ENCODE data around the gene BRD3OS.
A peak's percentile ranks its signal among the peaks of the same experiment; 100 is the strongest.

The BRD3OS gene

DNA sequence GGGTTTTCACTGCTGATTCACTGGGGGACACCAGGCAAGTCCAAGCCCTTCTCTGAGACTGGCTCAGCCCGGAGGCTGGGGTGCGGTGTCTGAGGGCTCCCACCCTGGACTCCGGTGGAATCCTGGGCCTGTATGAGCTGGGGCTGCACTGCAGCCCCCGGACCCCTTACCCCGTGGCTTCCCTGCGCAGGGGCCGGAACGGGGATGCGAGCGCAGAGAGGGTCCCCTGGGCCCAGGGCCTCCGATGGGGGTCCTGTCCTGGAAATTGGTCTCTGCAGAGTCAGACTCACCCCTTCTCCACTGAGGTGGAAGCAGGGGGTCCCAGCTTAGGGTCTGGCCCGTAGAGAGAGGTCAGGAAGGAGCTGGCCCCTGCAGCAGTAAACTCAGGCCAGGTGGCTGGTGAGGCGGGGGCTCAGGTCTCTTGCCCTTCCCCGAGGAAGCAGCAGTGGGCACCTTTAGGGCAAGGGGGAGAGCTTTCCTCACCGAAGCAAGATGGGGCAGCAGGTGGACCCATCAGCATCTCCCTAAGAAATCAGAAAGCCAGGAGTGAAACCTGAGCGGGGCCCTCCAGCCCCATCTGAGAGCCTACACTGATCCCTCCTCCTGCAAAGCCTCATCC lies 31.5 kb upstream of the BRD3OS start:
- no peak overlapping the region for H3K27ac Mint-ChIP-seq
- no peaks in the 10 kb centered on the region for H3K4me1 Mint-ChIP-seq (ENCODE audit: low read depth)
- H3K4me3 Mint-ChIP-seq, result peak overlapping the region; percentile 57
- H3K27me3 Mint-ChIP-seq (ENCODE audit: low read depth), result peaks cover 27% of the 10 kb centered on the region
- H3K9me3 Mint-ChIP-seq, result no peaks in the 10 kb centered on the region
- no peaks in the 10 kb centered on the region for H3K36me3 Mint-ChIP-seq (ENCODE audit: low read depth)

DNA sequence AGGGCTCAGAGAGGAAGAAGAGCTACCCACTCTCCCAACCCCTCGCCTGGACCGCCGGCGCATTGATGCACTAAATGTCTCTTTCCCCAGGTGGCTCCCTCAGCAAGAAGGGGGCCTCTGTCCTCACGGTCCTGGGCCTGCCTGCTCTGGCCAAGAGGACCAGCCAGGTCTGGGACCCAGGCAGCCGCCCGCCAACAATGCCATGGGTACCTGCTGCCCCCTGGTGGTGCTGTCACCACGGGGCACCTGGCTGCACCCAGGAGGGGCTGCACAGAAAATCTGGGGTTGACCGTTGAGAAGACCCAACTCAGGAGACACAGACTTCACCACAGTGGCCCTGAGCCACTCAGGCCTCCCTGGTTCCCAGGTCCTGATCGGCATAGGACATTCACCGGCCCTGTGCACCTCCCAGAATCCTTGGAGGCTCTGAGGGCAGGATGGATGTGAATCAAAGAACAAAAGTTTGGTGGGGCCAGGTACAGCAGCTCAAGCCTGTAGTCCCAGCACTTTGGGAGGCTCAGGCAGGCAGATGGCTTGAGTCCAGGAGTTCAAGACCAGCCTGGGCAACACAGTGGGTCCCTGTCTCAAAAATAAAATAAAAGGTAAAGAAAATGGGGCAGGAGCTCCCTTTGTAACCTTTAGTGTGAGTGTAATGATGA lies 30.8 kb upstream of the BRD3OS start:
- no peak overlapping the region for H3K27ac Mint-ChIP-seq
- H3K36me3 Mint-ChIP-seq (ENCODE audit: low read depth), result no peaks in the 10 kb centered on the region
- H3K9me3 Mint-ChIP-seq, result no peaks in the 10 kb centered on the region
- peaks cover 25% of the 10 kb centered on the region for H3K27me3 Mint-ChIP-seq (ENCODE audit: low read depth)
- H3K4me1 Mint-ChIP-seq (ENCODE audit: low read depth), result no peaks in the 10 kb centered on the region
- peak overlapping the region; percentile 57 for H3K4me3 Mint-ChIP-seq

DNA sequence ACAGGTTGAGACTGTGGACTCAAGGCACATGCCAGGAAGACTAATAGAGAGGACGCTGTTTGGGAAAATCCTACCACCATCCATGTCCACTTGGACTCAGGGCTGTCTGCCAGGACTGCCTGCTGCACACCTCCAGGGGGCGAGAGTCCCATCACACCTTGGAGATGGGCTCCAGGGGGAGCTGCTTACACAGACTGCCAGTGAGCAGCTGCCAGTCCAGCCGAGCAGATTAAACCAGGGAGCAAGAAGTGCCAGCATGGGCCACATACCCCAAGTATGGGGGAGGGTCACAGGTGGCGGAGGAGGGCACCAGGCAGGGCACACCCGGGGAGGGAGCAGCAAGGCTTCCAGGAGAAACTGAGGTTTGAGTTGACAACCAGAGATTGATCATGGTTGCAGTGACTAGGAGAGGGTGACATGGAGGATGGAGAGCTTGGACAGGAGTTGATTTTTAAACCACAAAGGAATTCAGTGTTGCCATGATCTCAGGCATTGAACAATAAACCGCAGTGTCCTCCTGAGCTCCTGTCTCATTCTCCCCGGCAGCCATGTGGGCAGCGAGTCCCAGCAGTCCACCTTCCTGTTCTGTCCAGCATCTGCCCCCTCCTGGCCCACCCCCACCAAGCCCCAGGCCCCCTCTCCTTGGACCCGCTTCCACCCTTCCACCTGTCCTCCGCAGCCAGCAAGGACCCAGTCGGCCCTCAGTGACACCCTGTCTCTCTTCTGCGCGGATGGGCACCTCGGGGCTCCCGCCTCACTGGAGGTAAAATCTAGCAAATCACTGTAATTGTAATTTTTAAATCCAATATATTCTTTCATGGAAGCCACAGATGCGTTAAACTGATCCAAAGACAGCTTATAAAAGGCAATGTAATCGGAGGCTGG lies 30.0 kb upstream of the BRD3OS start:
- Mint-ChIP-seq H3K36me3 (ENCODE audit: low read depth) (no peaks in the 10 kb centered on the region), H3K27me3 (ENCODE audit: low read depth) (peaks cover 18% of the 10 kb centered on the region), H3K4me3 (no peak overlapping the region), H3K4me1 (ENCODE audit: low read depth) (no peaks in the 10 kb centered on the region), H3K27ac (no peak overlapping the region), H3K9me3 (no peaks in the 10 kb centered on the region)

DNA sequence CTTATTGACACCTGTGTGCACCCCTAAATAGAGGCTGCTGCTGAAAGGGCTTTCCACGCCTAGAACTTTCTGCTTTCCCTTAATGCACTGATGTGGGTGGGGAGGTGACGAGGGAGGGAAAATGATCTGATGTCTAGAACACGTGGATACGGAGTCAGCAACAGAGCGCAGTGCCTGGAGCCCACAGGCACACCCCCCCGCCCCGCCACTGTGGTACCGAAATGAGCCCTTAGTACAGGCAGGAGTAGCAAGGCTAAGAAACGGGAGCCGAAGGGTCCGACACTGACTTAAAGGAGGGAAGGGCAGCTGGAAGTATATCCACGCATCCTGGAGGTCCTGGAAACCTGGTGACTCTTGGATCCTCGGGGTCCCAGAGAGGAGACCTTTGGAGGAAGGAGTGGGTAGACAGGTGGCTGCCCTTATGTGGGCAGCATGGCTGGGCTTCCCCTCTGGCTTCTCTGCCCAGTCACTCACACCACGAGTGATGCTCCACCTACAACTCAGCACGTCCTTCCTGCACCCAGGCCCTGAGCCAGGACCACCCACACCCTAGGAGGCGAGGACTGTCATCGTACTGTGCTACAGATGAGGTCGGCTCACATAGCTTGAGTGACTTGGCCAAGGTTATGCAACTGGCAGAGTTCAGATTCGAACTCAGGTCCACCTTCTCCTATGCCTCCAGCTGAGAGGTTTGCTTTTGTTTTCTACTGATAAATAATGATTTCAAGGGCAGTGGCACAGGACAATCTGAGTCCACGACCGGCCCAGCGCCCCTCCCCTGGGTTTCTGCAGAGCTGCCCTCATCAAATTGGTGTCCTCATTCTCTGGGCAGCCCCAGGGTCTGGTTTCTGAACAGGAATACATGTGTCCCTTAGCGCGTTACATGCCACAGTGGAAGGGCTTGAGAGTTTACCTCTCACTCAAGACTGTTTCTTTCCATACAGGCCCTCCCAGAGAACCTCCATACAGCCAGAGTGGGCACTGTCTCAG lies 28.5 kb upstream of the BRD3OS start:
- Mint-ChIP-seq H3K36me3 (ENCODE audit: low read depth) (no peaks in the 10 kb centered on the region), H3K27ac (no peak overlapping the region), H3K9me3 (no peaks in the 10 kb centered on the region), H3K27me3 (ENCODE audit: low read depth) (peaks cover 9% of the 10 kb centered on the region), H3K4me1 (ENCODE audit: low read depth) (no peaks in the 10 kb centered on the region), H3K4me3 (no peak overlapping the region)

DNA sequence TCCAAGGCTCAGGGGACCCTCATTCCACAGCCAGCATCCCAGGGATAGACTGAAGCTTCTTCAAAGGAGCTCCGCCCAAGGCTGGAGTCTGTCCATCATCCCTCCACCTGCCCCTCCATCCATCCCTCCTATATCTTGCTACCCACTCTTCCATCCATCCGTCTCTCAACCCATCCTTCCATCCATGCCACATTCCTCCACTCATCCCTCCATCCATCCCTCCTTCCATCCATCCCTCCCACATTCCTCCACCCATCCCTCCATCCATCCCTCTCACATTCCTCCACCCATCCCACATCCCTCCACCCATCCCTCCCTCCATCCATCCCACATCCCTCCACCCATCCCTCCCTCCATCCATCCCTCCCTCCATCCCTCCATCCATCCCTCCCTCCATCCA lies 27.7 kb upstream of the BRD3OS start:
- Mint-ChIP-seq H3K4me1 (ENCODE audit: low read depth) (no peaks in the 10 kb centered on the region), H3K9me3 (no peaks in the 10 kb centered on the region), H3K4me3 (no peak overlapping the region), H3K36me3 (ENCODE audit: low read depth) (no peaks in the 10 kb centered on the region), H3K27ac (no peak overlapping the region), H3K27me3 (ENCODE audit: low read depth) (peaks cover 9% of the 10 kb centered on the region)

DNA sequence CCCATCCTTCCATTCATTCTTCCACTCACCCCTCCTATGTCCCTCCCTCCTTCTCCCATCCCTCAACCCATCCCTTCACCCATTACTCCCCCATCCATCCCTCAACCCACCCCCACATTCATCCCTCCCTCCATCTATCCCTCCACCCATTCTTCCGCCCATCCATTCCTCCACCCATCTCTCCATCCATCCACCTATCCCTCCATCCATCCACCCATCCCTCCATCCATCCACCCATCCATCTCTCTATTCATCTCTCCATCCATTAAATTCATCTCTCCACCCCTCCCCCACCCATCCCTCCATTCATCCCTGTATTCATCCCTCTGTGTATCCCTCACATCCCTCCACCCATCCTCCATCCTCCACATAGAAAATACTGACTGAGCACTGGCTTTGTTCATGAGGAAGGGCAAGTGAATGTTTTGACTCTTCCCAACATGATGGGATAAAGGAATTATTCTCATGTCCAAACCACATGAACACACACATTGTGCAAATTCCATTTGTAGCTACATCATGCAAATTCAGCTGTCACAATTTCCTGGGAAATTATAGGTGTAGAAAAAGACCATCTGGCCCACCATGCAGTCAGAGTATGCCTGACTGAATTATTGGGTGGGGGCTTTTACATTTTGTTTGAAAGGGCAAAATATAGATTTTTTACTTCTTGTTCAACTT lies 26.2 kb upstream of the BRD3OS start:
- Mint-ChIP-seq H3K36me3 (ENCODE audit: low read depth) (no peaks in the 10 kb centered on the region), H3K27ac (no peak overlapping the region), H3K9me3 (no peaks in the 10 kb centered on the region), H3K27me3 (ENCODE audit: low read depth) (peaks cover 7% of the 10 kb centered on the region), H3K4me1 (ENCODE audit: low read depth) (no peaks in the 10 kb centered on the region), H3K4me3 (no peak overlapping the region)

DNA sequence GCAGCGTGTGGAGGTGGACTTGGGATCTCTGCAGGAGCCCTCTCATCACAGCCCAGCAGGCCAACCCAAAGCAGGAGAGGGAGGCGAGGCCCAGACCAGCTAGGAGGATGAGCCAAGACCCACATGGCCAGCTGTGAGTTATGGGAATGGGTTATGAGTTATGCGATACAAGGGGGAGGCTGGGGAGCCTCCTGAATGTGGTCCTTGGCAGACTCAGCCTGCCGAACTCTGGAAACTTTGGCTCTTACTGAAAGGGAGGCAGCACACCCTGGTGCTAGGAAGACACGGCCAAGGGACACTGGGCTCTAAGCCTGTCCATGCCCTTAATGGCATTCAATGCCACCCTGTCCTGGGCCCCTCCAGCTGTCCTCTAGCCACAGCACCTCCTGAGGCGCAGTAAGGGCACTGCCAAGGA lies 25.4 kb upstream of the BRD3OS start:
- no peaks in the 10 kb centered on the region for H3K4me1 Mint-ChIP-seq (ENCODE audit: low read depth)
- no peaks in the 10 kb centered on the region for H3K9me3 Mint-ChIP-seq
- H3K4me3 Mint-ChIP-seq, result no peak overlapping the region
- H3K27me3 Mint-ChIP-seq (ENCODE audit: low read depth), result peaks cover 3% of the 10 kb centered on the region
- no peak overlapping the region for H3K27ac Mint-ChIP-seq
- no peaks in the 10 kb centered on the region for H3K36me3 Mint-ChIP-seq (ENCODE audit: low read depth)

DNA sequence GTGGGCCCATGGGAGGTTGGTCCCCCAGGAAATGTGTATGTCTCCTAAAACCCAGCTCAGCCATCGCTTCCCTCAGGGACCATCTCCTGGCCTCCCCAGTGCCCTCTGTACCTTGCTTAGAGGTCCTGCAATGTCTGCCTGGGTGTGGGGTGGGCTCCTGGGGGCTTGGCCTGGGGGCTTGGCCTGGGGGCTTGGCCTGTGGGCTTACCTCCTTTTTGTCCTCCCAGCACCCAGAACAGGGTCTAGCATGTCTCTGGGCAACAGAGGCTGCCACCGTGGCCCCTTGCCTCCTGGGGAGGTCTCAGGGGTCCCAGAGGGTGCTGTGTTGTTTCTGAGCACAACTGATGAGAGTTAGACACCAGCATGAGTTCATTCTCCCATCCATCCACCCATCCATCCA lies 22.5 kb upstream of the BRD3OS start:
- Mint-ChIP-seq H3K27ac (no peak overlapping the region), H3K27me3 (ENCODE audit: low read depth) (no peaks in the 10 kb centered on the region), H3K4me3 (no peak overlapping the region), H3K4me1 (ENCODE audit: low read depth) (no peaks in the 10 kb centered on the region), H3K9me3 (no peaks in the 10 kb centered on the region), H3K36me3 (ENCODE audit: low read depth) (no peaks in the 10 kb centered on the region)

DNA sequence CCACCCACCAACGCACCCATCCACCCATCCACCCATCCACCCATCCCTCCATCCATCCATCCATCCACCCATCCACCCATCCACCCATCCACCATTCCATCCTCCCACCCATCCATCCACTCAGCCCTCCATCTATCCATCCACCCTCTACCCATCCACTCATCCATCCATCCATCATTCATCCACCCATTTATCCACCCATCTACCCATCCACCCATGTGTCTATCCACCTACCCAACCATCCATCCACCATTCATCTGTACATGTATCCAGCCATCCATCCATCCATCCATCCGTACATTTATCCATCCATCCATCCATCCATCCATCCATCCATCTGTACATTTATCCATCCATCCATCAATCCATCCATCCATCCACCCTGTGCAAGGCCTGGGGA lies 22.0 kb upstream of the BRD3OS start:
- H3K9me3 Mint-ChIP-seq, result no peaks in the 10 kb centered on the region
- H3K27ac Mint-ChIP-seq, result no peak overlapping the region
- no peaks in the 10 kb centered on the region for H3K36me3 Mint-ChIP-seq (ENCODE audit: low read depth)
- H3K27me3 Mint-ChIP-seq (ENCODE audit: low read depth), result no peaks in the 10 kb centered on the region
- no peaks in the 10 kb centered on the region for H3K4me1 Mint-ChIP-seq (ENCODE audit: low read depth)
- H3K4me3 Mint-ChIP-seq, result no peak overlapping the region

DNA sequence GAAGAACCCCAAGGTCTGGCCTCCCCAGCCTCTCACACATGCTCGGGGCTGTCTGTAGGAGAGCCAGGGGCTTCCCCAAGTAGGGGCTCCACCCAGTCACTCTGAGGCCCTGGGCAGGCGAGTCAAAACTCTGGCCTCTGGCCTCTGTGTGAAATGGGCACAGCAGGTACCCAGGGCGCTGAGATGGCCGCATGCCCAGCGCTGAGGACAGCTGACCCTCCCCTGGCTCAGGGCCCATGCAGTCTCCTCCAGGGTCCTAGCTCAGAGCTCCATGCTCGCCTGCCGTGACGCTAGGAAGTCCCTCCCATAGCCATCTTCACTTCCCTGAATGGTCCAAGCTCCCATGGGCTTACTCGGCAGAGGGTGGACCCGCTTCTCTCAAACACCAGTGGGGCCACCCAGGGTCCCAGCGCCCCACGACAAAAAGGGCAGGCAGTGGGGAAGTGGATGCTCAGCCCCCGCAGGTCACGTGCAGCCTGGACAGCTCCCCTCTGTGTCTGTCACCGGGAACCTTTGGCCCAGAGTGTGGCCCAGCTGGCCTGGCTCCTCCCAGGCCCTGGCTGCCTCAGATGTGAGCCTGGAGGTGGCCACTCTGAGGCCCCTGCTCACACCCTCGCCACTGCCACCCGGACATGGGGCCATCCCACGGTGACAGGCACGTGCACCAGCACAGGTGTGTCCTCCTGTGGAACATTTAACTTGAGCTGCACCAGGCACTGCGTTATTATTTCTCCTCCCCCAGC lies 21.0 kb upstream of the BRD3OS start:
- Mint-ChIP-seq H3K27ac (no peak overlapping the region), H3K4me1 (ENCODE audit: low read depth) (no peaks in the 10 kb centered on the region), H3K36me3 (ENCODE audit: low read depth) (no peaks in the 10 kb centered on the region), H3K27me3 (ENCODE audit: low read depth) (no peaks in the 10 kb centered on the region), H3K9me3 (no peaks in the 10 kb centered on the region), H3K4me3 (no peak overlapping the region)

DNA sequence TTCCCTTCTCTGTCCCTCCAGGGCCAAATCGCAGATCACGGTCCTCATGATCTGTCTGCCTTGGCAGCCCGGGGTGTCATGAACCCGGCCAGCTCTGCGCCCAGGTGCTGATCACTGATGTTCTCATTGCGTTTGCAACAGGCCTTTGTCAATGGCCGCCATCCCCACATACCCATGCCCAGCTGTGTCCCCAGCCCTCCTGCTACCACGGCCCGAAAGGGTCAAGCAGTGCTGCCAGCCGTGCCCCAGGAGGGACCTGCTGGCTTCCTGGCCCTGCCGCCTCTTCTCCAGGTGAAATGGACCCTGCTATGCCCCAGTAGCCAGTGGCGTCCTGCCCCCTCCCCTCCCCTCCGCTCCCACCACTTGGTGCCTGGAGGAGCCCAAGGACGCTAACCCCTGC lies 20.4 kb upstream of the BRD3OS start:
- no peaks in the 10 kb centered on the region for H3K9me3 Mint-ChIP-seq
- no peaks in the 10 kb centered on the region for H3K27me3 Mint-ChIP-seq (ENCODE audit: low read depth)
- H3K27ac Mint-ChIP-seq, result no peak overlapping the region
- H3K4me1 Mint-ChIP-seq (ENCODE audit: low read depth), result no peaks in the 10 kb centered on the region
- H3K4me3 Mint-ChIP-seq, result no peak overlapping the region
- no peaks in the 10 kb centered on the region for H3K36me3 Mint-ChIP-seq (ENCODE audit: low read depth)

DNA sequence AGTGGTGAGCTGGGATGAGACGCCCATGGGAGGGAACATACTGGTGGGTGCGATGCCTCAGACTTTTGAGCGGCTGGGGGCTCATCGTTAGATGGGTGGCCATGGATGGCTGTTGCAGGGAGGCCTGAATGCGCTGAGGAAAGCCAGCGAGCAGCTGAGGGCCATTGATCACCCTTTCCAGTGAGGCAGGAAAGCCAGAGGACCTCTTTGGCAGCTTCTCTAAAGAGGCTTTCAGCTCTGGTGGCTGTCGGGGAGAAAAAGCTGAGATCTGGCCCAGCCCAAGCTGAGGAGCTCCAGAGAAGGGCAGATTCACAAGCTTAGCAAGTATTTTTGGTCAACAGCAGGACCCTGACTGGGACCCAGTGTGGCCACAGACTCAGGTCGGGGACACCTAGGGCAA lies 19.9 kb upstream of the BRD3OS start:
- no peak overlapping the region for H3K27ac Mint-ChIP-seq
- no peaks in the 10 kb centered on the region for H3K4me1 Mint-ChIP-seq (ENCODE audit: low read depth)
- H3K36me3 Mint-ChIP-seq (ENCODE audit: low read depth), result no peaks in the 10 kb centered on the region
- no peaks in the 10 kb centered on the region for H3K9me3 Mint-ChIP-seq
- no peak overlapping the region for H3K4me3 Mint-ChIP-seq
- H3K27me3 Mint-ChIP-seq (ENCODE audit: low read depth), result no peaks in the 10 kb centered on the region

DNA sequence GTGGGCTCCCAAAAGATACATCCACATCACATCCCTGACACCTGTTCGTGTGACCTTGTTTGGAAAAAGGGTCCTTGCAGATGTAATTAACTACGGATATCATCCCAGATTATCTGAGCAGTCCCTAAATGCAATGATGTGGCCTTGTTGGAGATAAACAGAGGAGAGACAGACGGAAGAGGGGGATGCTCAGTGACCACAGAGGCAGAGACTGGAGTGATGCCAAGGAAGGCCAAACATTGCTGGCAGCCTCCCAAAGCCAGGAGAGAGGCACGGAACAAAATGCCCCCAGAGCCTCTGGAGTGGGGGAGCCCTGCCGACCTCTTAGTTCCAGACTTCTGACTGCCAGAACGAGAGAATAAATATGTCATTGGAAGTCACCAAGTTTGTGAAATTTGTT lies 18.1 kb upstream of the BRD3OS start:
- H3K4me3 Mint-ChIP-seq, result no peak overlapping the region
- peaks cover 6% of the 10 kb centered on the region for H3K9me3 Mint-ChIP-seq
- no peak overlapping the region for H3K27ac Mint-ChIP-seq
- H3K36me3 Mint-ChIP-seq (ENCODE audit: low read depth), result no peaks in the 10 kb centered on the region
- no peaks in the 10 kb centered on the region for H3K4me1 Mint-ChIP-seq (ENCODE audit: low read depth)
- no peaks in the 10 kb centered on the region for H3K27me3 Mint-ChIP-seq (ENCODE audit: low read depth)
